Mesendoderm (in vitro differentiated cells): ENCODE measurements around the gene CCDC187. TPM values are rescaled to one million over a fixed set of nuclear protein-coding genes. Genes with fewer than 3 reads are reported as not detected.
"Not testable (repeated sequence)": the region's sequence is repeated elsewhere in the genome, so short reads cannot be mapped to it uniquely, and the experiment has no call there.

Experiments
- DNase-seq: peaks from one replicate; pipeline ENCODE4 v3.0.0; 2013
- H2AK5ac ChIP-seq: 2 replicates; pipeline ENCODE4 v1.6.1; 2013; ENCODE audit warnings: low read length, inconsistent platforms
- H2BK120ac ChIP-seq: 2 replicates; pipeline ENCODE4 v1.6.1; 2013; ENCODE audit warnings: low read depth, mild to moderate bottlenecking, low read length, moderate library complexity, mixed read lengths
- H2BK15ac ChIP-seq: replicated peaks from 2 replicates; pipeline ENCODE4 v1.6.1; 2013; ENCODE audit warnings: low read depth, mild to moderate bottlenecking, moderate library complexity
- H2BK5ac ChIP-seq: 2 replicates; pipeline ENCODE4 v1.6.1; 2013; ENCODE audit warnings: low read length, inconsistent platforms
- H3K18ac ChIP-seq: 2 replicates; pipeline ENCODE4 v1.6.1; 2013; ENCODE audit warnings: mild to moderate bottlenecking, low read length, mixed read lengths
- H3K23ac ChIP-seq: one replicate; pipeline ENCODE4 v1.6.1; 2013; ENCODE audit warnings: low read length
- H3K27ac ChIP-seq: 2 replicates; pipeline ENCODE4 v1.5.1; 2013; ENCODE audit warnings: low read depth, mild to moderate bottlenecking, inconsistent platforms, low read length, moderate library complexity
- H3K27me3 ChIP-seq: 2 replicates; pipeline ENCODE4 v1.6.1; 2013; ENCODE audit warnings: low read length, control low read depth, mild to moderate bottlenecking, inconsistent platforms; ENCODE audit not compliant: insufficient read depth, poor library complexity
- H3K36me3 ChIP-seq: 2 replicates; pipeline ENCODE4 v1.6.1; 2013; ENCODE audit warnings: low read length, inconsistent platforms; ENCODE audit not compliant: control insufficient read depth, insufficient read depth
- H3K4ac ChIP-seq: one replicate; pipeline ENCODE4 v1.6.1; 2013; ENCODE audit warnings: low read depth, mild to moderate bottlenecking, low read length, moderate library complexity
- H3K4me1 ChIP-seq: 2 replicates; pipeline ENCODE4 v1.6.1; 2013; ENCODE audit warnings: low read depth, low read length, inconsistent platforms; ENCODE audit not compliant: control insufficient read depth
- H3K4me2 ChIP-seq: 2 replicates; pipeline ENCODE4 v1.6.1; 2013; ENCODE audit warnings: low read length
- H3K4me3 ChIP-seq: 2 replicates; pipeline ENCODE4 v1.5.1; 2013; ENCODE audit warnings: mild to moderate bottlenecking, low read length
- H3K56ac ChIP-seq: one replicate; pipeline ENCODE4 v1.6.1; 2013; ENCODE audit warnings: low read length
- H3K79me1 ChIP-seq: 2 replicates; pipeline ENCODE4 v1.6.1; 2013; ENCODE audit warnings: low read length, inconsistent platforms
- H3K79me2 ChIP-seq: 2 replicates; pipeline ENCODE4 v1.6.1; 2013; ENCODE audit warnings: mild to moderate bottlenecking, low read length; ENCODE audit not compliant: control insufficient read depth, insufficient read depth
- H3K9ac ChIP-seq: 2 replicates; pipeline ENCODE4 v1.6.1; 2013; ENCODE audit warnings: low read length, inconsistent platforms
- H4K5ac ChIP-seq: one replicate; pipeline ENCODE4 v1.6.1; 2013; ENCODE audit warnings: low read length
- H4K8ac ChIP-seq: one replicate; pipeline ENCODE4 v1.6.1; 2013; ENCODE audit warnings: low read depth, mild to moderate bottlenecking, control low read depth, low read length, moderate library complexity
- WGBS: extraction: QIAGEN DNeasy Blood & Tissue Kit; methylation state at CpG from one replicate; pipeline ENCODE4 v1.1.7; 2013; ENCODE audit warnings: low lambda C conversion rate, missing lambda C conversion rate; ENCODE audit not compliant: insufficient coverage; ENCODE audit errors: extremely low coverage; 5-methylcytosine and 5-hydroxymethylcytosine counted together
- polyA plus RNA-seq, 2 experiments: library from polyadenylated mRNA; stranded (reverse); fragments of 200-250 nt; gene quantifications; one replicate each; pipeline ENCODE4 v1.2.3, GENCODE V29; 2013

The CCDC187 gene
- polyA plus RNA-seq (2013, experiment 1 of 2) = under 0.01 TPM
- under 0.01 TPM for polyA plus RNA-seq (2013, experiment 2 of 2)

- no CpG with 5 or more reads among the region's 22 CpGs for WGBS
- H3K36me3 ChIP-seq = no peaks in the 10 kb centered on the region
These were observed at the start of gene CCDC187 for GRCh38 chr9:136303825-136304416. Gene CCDC187 (minus strand): TSS chr9:136304094. CDS start chr9:136303830, 264 bp downstream.

GRCh38 chr9:136353088-136353487 lies 49.2 kb upstream of the CCDC187 start:
- Histone ChIP-seq H3K36me3 (no peaks in the 10 kb centered on the region), H3K23ac (no peak overlapping the region), H3K18ac (no peak overlapping the region), H3K9ac (no peak overlapping the region), H3K4me1 (no peaks in the 10 kb centered on the region), H4K5ac (no peak overlapping the region), H3K27ac (no peak overlapping the region), H3K56ac (no peak overlapping the region), H4K8ac (no peak overlapping the region), H3K79me1 (no peaks in the 10 kb centered on the region), H2AK5ac (no peak overlapping the region), H3K79me2 (no peaks in the 10 kb centered on the region), H2BK15ac (no peak overlapping the region), H3K27me3 (no peaks in the 10 kb centered on the region), H2BK120ac (no peak overlapping the region), H2BK5ac (no peak overlapping the region), H3K4me2 (no peak overlapping the region), H3K4ac (no peak overlapping the region), H3K4me3 (no peak overlapping the region)
- no peak for DNase-seq
- WGBS = no CpG with 5 or more reads among the region's 11 CpGs

More at GRCh38 chr9:136303825-136304416, at the start of gene CCDC187:
- no peaks in the 10 kb centered on the region for H3K4me1 ChIP-seq
- no peaks in the 10 kb centered on the region for H3K79me1 ChIP-seq
- no peak within 1 kb of the TSS for H3K56ac ChIP-seq
- no peak within 1 kb of the TSS for H2BK15ac ChIP-seq
- no peak within 1 kb of the TSS for H3K27ac ChIP-seq
- no peak within 1 kb of the TSS for H3K4me2 ChIP-seq
- H3K4ac ChIP-seq = no peak within 1 kb of the TSS
- no peak within 1 kb of the TSS for H2AK5ac ChIP-seq
- no peak within 1 kb of the TSS for H3K18ac ChIP-seq
- no peaks in the 10 kb centered on the region for H3K27me3 ChIP-seq
- DNase-seq = no peak
- no peak within 1 kb of the TSS for H3K23ac ChIP-seq
- no peak within 1 kb of the TSS for H3K4me3 ChIP-seq
- H4K5ac ChIP-seq = no peak within 1 kb of the TSS
- no peak within 1 kb of the TSS for H4K8ac ChIP-seq
- no peaks in the 10 kb centered on the region for H3K79me2 ChIP-seq
- H3K9ac ChIP-seq = no peak within 1 kb of the TSS
- no peak within 1 kb of the TSS for H2BK120ac ChIP-seq
- H2BK5ac ChIP-seq = no peak within 1 kb of the TSS

- Histone ChIP-seq H2BK120ac (no peak overlapping the region), H3K18ac (no peak overlapping the region), H4K5ac (no peak overlapping the region), H3K4me2 (no peak overlapping the region), H3K79me2 (no peaks in the 10 kb centered on the region), H3K9ac (no peak overlapping the region), H3K79me1 (no peaks in the 10 kb centered on the region), H3K56ac (no peak overlapping the region), H4K8ac (no peak overlapping the region), H3K27ac (no peak overlapping the region), H3K4ac (no peak overlapping the region), H3K27me3 (no peaks in the 10 kb centered on the region), H2AK5ac (no peak overlapping the region), H3K23ac (no peak overlapping the region), H3K4me3 (no peak overlapping the region), H3K4me1 (no peaks in the 10 kb centered on the region), H3K36me3 (no peaks in the 10 kb centered on the region), H2BK15ac (no peak overlapping the region), H2BK5ac (no peak overlapping the region)
- no peak for DNase-seq
- no CpG with 5 or more reads among the region's 16 CpGs for WGBS
These were observed 48.8 kb upstream of the CCDC187 start for GRCh38 chr9:136352682-136353081.

GRCh38 chr9:136351868-136352267 lies 48.0 kb upstream of the CCDC187 start:
- H3K18ac ChIP-seq, H3K4ac ChIP-seq, H3K9ac ChIP-seq, H3K27me3 ChIP-seq, H3K4me2 ChIP-seq, H4K5ac ChIP-seq, DNase-seq, H3K79me2 ChIP-seq, H3K27ac ChIP-seq, H2BK15ac ChIP-seq, H2BK5ac ChIP-seq, H3K4me3 ChIP-seq, H4K8ac ChIP-seq, H3K36me3 ChIP-seq, H3K4me1 ChIP-seq, H3K79me1 ChIP-seq, H2AK5ac ChIP-seq, H3K56ac ChIP-seq, H2BK120ac ChIP-seq, H3K23ac ChIP-seq: not testable (repeated sequence)
- no CpG with 5 or more reads among the region's 24 CpGs for WGBS

- no peaks in the 10 kb centered on the region for H3K36me3 ChIP-seq
- no peak for DNase-seq
- H3K18ac ChIP-seq = no peak overlapping the region
- no peak overlapping the region for H3K9ac ChIP-seq
- H4K5ac ChIP-seq = no peak overlapping the region
- no peak overlapping the region for H3K56ac ChIP-seq
- no peak overlapping the region for H3K4ac ChIP-seq
- no peak overlapping the region for H2BK120ac ChIP-seq
- H3K79me2 ChIP-seq = no peaks in the 10 kb centered on the region
- no peak overlapping the region for H2BK5ac ChIP-seq
- no peaks in the 10 kb centered on the region for H3K79me1 ChIP-seq
- no peak overlapping the region for H3K4me2 ChIP-seq
- no peak overlapping the region for H2BK15ac ChIP-seq
- WGBS = no CpG with 5 or more reads among the region's 11 CpGs
- no peaks in the 10 kb centered on the region for H3K27me3 ChIP-seq
- H3K4me3 ChIP-seq = no peak overlapping the region
- no peak overlapping the region for H4K8ac ChIP-seq
- H3K4me1 ChIP-seq = no peaks in the 10 kb centered on the region
- no peak overlapping the region for H3K27ac ChIP-seq
- no peak overlapping the region for H2AK5ac ChIP-seq
- no peak overlapping the region for H3K23ac ChIP-seq
These were observed 47.4 kb upstream of the CCDC187 start for GRCh38 chr9:136351252-136351800.

GRCh38 chr9:136349546-136349945 lies 45.7 kb upstream of the CCDC187 start:
- Histone ChIP-seq H3K27ac (no peak overlapping the region), H4K8ac (no peak overlapping the region), H4K5ac (no peak overlapping the region), H3K9ac (no peak overlapping the region), H2BK120ac (no peak overlapping the region), H3K27me3 (no peaks in the 10 kb centered on the region), H3K18ac (no peak overlapping the region), H3K4me2 (no peak overlapping the region), H3K4me3 (no peak overlapping the region), H3K56ac (no peak overlapping the region), H2BK5ac (no peak overlapping the region), H3K79me2 (no peaks in the 10 kb centered on the region), H3K23ac (no peak overlapping the region), H3K36me3 (no peaks in the 10 kb centered on the region), H2AK5ac (no peak overlapping the region), H3K4ac (no peak overlapping the region), H2BK15ac (no peak overlapping the region), H3K4me1 (no peaks in the 10 kb centered on the region), H3K79me1 (no peaks in the 10 kb centered on the region)
- WGBS = no CpG with 5 or more reads among the region's 24 CpGs
- DNase-seq = no peak
